ENCODE data around the gene GSK3A. TPM values are rescaled to one million over a fixed set of nuclear protein-coding genes. Genes with fewer than 3 reads are reported as not detected.

Gene GSK3A
- total RNA-seq, 1 donor from 2014 or later: 49.1 TPM

- H3K27me3 Mint-ChIP-seq: no peaks in the 10 kb centered on the region
- DNase-seq (ENCODE audit: extremely low spot score, unreplicated experiment): peak; percentile 99
- peak within 1 kb of the TSS; percentile 96 for H3K4me3 Mint-ChIP-seq
- H3K9me3 Mint-ChIP-seq: no peaks in the 10 kb centered on the region
- peaks cover 42% of the 10 kb centered on the region for H3K4me1 Mint-ChIP-seq (ENCODE audit: unreplicated experiment)
- TF ChIP-seq, protein P1, sequence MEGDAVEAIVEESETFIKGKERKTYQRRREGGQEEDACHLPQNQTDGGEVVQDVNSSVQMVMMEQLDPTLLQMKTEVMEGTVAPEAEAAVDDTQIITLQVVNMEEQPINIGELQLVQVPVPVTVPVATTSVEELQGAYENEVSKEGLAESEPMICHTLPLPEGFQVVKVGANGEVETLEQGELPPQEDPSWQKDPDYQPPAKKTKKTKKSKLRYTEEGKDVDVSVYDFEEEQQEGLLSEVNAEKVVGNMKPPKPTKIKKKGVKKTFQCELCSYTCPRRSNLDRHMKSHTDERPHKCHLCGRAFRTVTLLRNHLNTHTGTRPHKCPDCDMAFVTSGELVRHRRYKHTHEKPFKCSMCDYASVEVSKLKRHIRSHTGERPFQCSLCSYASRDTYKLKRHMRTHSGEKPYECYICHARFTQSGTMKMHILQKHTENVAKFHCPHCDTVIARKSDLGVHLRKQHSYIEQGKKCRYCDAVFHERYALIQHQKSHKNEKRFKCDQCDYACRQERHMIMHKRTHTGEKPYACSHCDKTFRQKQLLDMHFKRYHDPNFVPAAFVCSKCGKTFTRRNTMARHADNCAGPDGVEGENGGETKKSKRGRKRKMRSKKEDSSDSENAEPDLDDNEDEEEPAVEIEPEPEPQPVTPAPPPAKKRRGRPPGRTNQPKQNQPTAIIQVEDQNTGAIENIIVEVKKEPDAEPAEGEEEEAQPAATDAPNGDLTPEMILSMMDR (conservative IDR thresholded peaks at IDR 0.05): no peak
- peak within 1 kb of the TSS; percentile 97 for H3K27ac Mint-ChIP-seq
- peaks cover 11% of the 10 kb centered on the region for H3K36me3 Mint-ChIP-seq
Measured at GRCh38 chr19:42217520-42218437, 24.6 kb downstream of the GSK3A start, which contains the start of gene DEDD2. Gene DEDD2, minus strand, starts transcription at chr19:42217677. Its CDS starts 670 bp downstream, at chr19:42217007.

DNA sequence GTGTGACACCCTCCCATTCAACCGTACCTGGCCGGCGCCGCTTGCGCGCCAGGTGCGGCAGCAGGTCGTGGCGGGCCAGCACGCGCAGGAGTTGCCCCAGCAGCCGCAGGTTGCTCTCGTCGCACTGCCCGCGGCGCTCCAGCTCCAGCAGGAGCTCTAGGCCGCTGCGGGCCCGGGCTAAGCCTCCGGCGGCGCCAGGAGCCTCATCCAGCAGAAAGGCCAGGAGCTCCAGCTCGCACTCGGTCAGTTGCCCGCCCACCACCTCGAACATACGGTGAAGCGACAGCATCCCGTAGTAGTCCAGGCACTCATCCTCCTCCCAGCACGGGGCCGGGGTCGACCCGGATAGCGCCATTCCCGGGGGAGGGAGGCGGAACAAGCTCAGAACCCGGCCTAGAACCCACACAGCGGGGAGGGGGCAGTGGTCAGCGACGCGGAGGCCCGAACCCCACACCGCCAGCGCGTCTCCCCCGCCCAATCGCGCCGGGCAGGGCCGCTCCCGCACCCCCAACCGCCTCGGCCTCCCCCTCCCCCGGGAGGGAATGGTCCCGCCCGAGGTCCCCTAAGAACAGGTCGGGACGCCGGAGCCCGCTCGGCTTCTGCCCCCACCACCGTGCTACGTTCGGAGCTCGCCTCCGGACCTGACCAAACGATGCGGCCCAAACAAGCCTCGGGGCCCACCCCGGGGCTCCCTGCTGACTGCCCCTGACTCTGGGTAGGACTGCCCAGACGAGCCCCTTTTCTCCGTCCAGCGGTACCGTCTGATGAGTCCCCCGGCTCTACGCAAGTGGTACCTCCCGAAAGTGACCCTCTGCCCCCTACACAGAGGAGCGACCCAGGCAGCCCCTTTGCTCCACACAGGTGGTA, 25.5 kb downstream of the GSK3A start:
- Mint-ChIP-seq H3K27ac (peak overlapping the region; percentile 97), H3K36me3 (peaks cover 11% of the 10 kb centered on the region), H3K9me3 (no peaks in the 10 kb centered on the region), H3K4me1 (ENCODE audit: unreplicated experiment) (peaks cover 36% of the 10 kb centered on the region), H3K27me3 (no peaks in the 10 kb centered on the region), H3K4me3 (peak overlapping the region; percentile 96)
- no peak for DNase-seq (ENCODE audit: extremely low spot score, unreplicated experiment)
- TF ChIP-seq, protein P1 (conservative IDR thresholded peaks at IDR 0.05): no peak

DNA sequence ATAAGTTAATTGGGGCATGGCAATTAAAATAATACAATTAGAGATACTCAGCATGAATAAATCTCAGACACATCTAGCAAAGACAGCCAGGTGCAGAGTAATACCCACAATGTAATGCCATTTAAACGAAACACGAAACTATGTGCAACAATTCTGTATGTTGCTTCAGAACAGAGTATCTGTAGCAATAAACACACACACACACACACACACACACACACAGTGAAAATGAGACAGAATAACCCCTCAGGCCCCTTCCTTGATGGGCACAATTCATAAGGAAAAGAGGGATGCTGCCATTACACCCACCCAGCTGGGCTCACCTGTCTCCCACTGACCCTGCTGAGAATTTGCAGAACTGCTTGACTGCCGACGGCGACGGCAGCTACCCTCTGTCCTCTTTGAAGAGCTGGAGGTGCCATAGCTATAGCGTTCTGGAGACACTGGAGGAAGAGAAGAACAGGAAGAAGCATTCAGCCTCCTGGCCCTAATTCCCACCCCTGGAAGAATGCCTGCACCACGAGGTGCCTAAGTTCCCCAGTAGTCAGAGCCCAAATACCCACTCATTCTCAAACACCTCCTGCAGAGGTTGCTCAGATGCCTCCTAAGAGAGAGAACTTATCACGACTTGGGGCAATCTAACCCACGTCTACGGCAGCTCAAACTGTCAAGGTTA, 27.5 kb downstream of the GSK3A start:
- H3K27ac Mint-ChIP-seq: no peak overlapping the region
- no peaks in the 10 kb centered on the region for H3K9me3 Mint-ChIP-seq
- H3K4me1 Mint-ChIP-seq (ENCODE audit: unreplicated experiment): peaks cover 26% of the 10 kb centered on the region
- peaks cover 10% of the 10 kb centered on the region for H3K36me3 Mint-ChIP-seq
- H3K27me3 Mint-ChIP-seq: no peaks in the 10 kb centered on the region
- peak overlapping the region; percentile 96 for H3K4me3 Mint-ChIP-seq
- TF ChIP-seq, protein P1 (conservative IDR thresholded peaks at IDR 0.05): no peak
- no peak for DNase-seq (ENCODE audit: extremely low spot score, unreplicated experiment)

DNA sequence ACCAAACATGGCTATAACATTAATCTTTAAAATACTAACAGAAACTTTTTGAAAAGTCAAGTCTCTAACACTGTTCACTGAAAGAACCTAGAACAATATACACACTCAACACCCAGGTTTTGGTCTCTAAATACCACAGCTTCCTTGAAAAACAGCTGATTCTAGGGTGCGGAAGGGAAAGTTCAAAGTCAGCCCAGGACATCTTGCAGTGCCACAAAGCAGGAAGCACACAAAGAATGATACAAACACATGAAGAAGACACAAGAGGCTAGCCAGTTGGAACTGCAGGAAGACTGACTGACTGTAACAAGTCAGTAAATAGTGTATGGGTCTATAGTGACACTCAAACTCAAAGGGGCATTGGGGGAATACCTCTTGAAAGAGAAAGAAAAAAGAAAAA, 29.5 kb downstream of the GSK3A start:
- no peak overlapping the region for H3K4me3 Mint-ChIP-seq
- H3K4me1 Mint-ChIP-seq (ENCODE audit: unreplicated experiment): peaks cover 13% of the 10 kb centered on the region
- H3K9me3 Mint-ChIP-seq: no peaks in the 10 kb centered on the region
- H3K27me3 Mint-ChIP-seq: no peaks in the 10 kb centered on the region
- DNase-seq (ENCODE audit: extremely low spot score, unreplicated experiment): no peak
- H3K27ac Mint-ChIP-seq: no peak overlapping the region
- peaks cover 19% of the 10 kb centered on the region for H3K36me3 Mint-ChIP-seq
- TF ChIP-seq, protein P1 (conservative IDR thresholded peaks at IDR 0.05): no peak

DNA sequence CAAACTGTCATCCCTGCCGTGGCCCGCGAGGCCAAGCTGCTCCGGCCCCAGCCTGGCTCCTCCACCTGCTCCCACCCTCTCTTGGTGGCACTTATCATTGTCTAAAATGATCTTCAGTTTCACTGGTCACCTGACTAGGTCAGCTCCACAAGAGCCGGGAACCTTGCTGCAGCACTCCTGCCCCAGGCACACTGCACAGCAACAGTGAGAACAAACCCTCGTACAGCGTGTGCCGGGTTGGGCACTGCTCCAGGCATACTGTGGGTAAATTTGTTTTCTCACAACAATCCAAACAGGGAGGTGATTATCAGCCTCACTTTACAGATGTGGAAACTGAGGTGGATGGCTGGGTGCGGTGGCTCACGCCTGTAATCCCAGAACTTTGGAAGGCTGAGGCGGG, 33.8 kb downstream of the GSK3A start:
- Mint-ChIP-seq H3K27me3 (no peaks in the 10 kb centered on the region), H3K36me3 (peaks cover 24% of the 10 kb centered on the region), H3K9me3 (no peaks in the 10 kb centered on the region), H3K27ac (no peak overlapping the region), H3K4me1 (ENCODE audit: unreplicated experiment) (no peaks in the 10 kb centered on the region), H3K4me3 (no peak overlapping the region)
- TF ChIP-seq, protein P1 (conservative IDR thresholded peaks at IDR 0.05): no peak
- DNase-seq (ENCODE audit: extremely low spot score, unreplicated experiment): no peak

Data from type B pancreatic cell (in vitro differentiated cells).